Mesenteric fat pad (tissue), 1 donor: Measurements from ENCODE around the gene PGAP6. TPM values are rescaled to one million over a fixed set of nuclear protein-coding genes. Genes with fewer than 3 reads are reported as not detected.
"Not testable (repeated sequence)": the region's sequence is repeated elsewhere in the genome, so short reads cannot be mapped to it uniquely, and the experiment has no call there.

ENCODE experiments used
- DNase-seq: peaks from one replicate; pipeline ENCODE4 v3.0.0-alpha.2; 2020; ENCODE audit warnings: low spot score
- total RNA-seq: library from RNA; stranded (reverse); fragmentation: NEBNext Ultra II Directional; extraction: Animal tissue kit (Norgen Biotek cat#: 25700); gene quantifications from one replicate; pipeline ENCODE4 v1.2.1, GENCODE V29; 2021
- donor health status: DM: yes; HTN: yes; CAD: no.

Gene PGAP6
- total RNA-seq, 1 donor from 2014 or later = 39.0 TPM

GRCh38 chr16:333406-334094 is 48.2 kb downstream of the PGAP6 start:
- DNase-seq = no peak

GRCh38 chr16:331181-331814 is 50.5 kb downstream of the PGAP6 start:
- DNase-seq = not testable (repeated sequence)

- no peak for DNase-seq
Observed at GRCh38 chr16:330741-331140, 51.0 kb downstream of the PGAP6 start.

- no peak for DNase-seq
Observed at GRCh38 chr16:325375-326145, 56.2 kb downstream of the PGAP6 start.

GRCh38 chr16:324451-325334 is 57.1 kb downstream of the PGAP6 start:
- no peak for DNase-seq

GRCh38 chr16:324201-324450 is 57.7 kb downstream of the PGAP6 start:
- no peak for DNase-seq

GRCh38 chr16:322476-323143 is 59.2 kb downstream of the PGAP6 start:
- no peak for DNase-seq

GRCh38 chr16:321532-321931 is 60.2 kb downstream of the PGAP6 start:
- DNase-seq = no peak

Other genes starting within 250 kb of the PGAP6 start
- gene NPRL3, start 243.3 kb downstream of the PGAP6 start, total RNA-seq = 22.5 TPM
- not detected for gene HBZ, start 229.3 kb downstream of the PGAP6 start, total RNA-seq
- not detected for gene HBM, start 216.0 kb downstream of the PGAP6 start, total RNA-seq
- gene HBA2, start 209.1 kb downstream of the PGAP6 start, total RNA-seq = 248 TPM
- gene HBA1, start 205.3 kb downstream of the PGAP6 start, total RNA-seq = 275 TPM
- not detected for gene HBQ1, start 201.5 kb downstream of the PGAP6 start, total RNA-seq
- gene LUC7L, start 152.5 kb downstream of the PGAP6 start, total RNA-seq = 56.7 TPM
- gene FAM234A, start 147.2 kb downstream of the PGAP6 start, total RNA-seq = 90.6 TPM
- 21.4 TPM for gene RGS11, start 106.0 kb downstream of the PGAP6 start, total RNA-seq
- 8.6 TPM for gene ARHGDIG, start 101.4 kb downstream of the PGAP6 start, total RNA-seq
- 2.2 TPM for gene PDIA2, start 98.8 kb downstream of the PGAP6 start, total RNA-seq
- 19.4 TPM for gene AXIN1, start 29.3 kb downstream of the PGAP6 start, total RNA-seq
- gene MRPL28, start 11.4 kb downstream of the PGAP6 start, total RNA-seq = 40.1 TPM
- 139 TPM for gene NME4, start 15.2 kb upstream of the PGAP6 start, total RNA-seq
- 21.8 TPM for gene DECR2, start 19.9 kb upstream of the PGAP6 start, total RNA-seq
- 35.2 TPM for gene RAB11FIP3, start 43.7 kb upstream of the PGAP6 start, total RNA-seq
- gene CAPN15, start 145.7 kb upstream of the PGAP6 start, total RNA-seq = 49.2 TPM
- gene PRR35, start 178.4 kb upstream of the PGAP6 start, total RNA-seq = not detected
- 1.3 TPM for gene NHLRC4, start 185.0 kb upstream of the PGAP6 start, total RNA-seq
- gene PIGQ, start 188.0 kb upstream of the PGAP6 start, total RNA-seq = 32.4 TPM
- gene RAB40C, start 208.1 kb upstream of the PGAP6 start, total RNA-seq = 17.3 TPM
- gene WFIKKN1, start 249.0 kb upstream of the PGAP6 start, total RNA-seq = 0.55 TPM